ENCODE data around the gene DYNC2H1.

DYNC2H1 gene

DNA sequence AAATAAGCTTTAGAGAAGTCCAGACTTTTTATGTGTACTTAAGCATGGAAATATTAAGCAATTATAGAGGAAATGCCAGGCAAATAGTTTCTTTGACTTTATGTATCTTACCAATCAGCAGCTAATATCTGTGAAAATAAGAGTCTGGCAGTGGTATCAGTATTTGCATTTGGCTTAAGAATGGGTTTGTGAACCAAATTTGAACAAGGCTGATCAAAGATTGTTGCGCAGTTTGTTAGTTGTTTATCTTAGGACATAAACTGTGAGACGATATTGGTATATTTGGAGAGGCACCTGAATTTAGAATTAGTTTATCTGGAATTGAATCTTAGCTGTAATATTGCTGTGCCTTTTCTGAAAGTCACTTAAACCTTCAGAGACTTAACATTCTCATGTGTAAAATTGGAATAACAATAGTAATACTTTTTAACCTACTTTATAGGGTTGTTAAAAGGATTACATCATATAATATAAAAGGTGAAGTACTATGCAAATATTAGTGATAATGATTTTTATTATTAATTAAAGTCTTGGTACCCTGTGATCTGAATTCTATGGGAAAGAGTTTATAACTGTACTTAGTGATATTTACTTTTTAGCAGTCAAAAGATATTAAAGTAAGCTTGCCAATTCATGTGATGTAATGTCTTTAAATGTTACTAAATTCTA is 66.4 kb downstream of the DYNC2H1 start:
- FAIRE-seq (no peak), DNase-seq (ENCODE audit: insufficient read length, low spot score) (no peak)
- TF ChIP-seq CTCF (IDR thresholded peaks at IDR 0.05; ENCODE audit: insufficient read depth, missing control alignments), result no peak

- DNase-seq (ENCODE audit: insufficient read length, low spot score), result no peak
- TF ChIP-seq CTCF (IDR thresholded peaks at IDR 0.05; ENCODE audit: insufficient read depth, missing control alignments), result no peak
- FAIRE-seq, result no peak
Observed at GRCh38 chr11:103183981-103184611, 74.9 kb downstream of the DYNC2H1 start.

- DNase-seq (ENCODE audit: insufficient read length, low spot score) (no peak), FAIRE-seq (no peak)
Observed at GRCh38 chr11:103202048-103202651, 92.9 kb downstream of the DYNC2H1 start.

GRCh38 chr11:103210543-103210942 is 101.3 kb downstream of the DYNC2H1 start:
- no peak for TF ChIP-seq CTCF (IDR thresholded peaks at IDR 0.05; ENCODE audit: insufficient read depth, missing control alignments)
- no peak for FAIRE-seq
- no peak for DNase-seq (ENCODE audit: insufficient read length, low spot score)

More at GRCh38 chr11:103202048-103202651, 92.9 kb downstream of the DYNC2H1 start:
- TF ChIP-seq CTCF (IDR thresholded peaks at IDR 0.05; ENCODE audit: insufficient read depth, missing control alignments), result peak; percentile 60

- TF ChIP-seq CTCF (IDR thresholded peaks at IDR 0.05; ENCODE audit: insufficient read depth, missing control alignments), result no peak
- DNase-seq (ENCODE audit: insufficient read length, low spot score), result no peak
- no peak for FAIRE-seq
Observed at GRCh38 chr11:103215812-103216211, 106.6 kb downstream of the DYNC2H1 start.

DNA sequence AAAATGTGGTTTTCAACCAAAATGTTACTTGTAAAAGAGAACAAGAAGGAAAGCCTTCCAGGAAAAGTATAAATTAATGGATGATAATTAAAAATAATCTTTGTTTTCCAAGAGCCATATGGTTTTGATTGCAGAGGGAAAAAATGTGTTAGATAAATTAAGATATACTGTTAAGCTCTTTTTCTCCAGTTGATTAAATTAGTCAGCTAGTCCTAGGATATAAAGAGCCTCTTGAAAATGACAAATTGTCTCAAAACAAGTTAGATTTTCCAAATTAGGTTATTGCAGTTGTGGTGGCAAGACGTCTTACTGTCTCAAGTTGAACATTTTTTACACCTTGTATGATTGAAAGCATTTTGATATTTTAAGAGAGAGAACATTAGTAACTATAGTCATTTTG is 110.9 kb downstream of the DYNC2H1 start:
- FAIRE-seq, result no peak
- no peak for DNase-seq (ENCODE audit: insufficient read length, low spot score)
- no peak for TF ChIP-seq CTCF (IDR thresholded peaks at IDR 0.05; ENCODE audit: insufficient read depth, missing control alignments)

GRCh38 chr11:103222806-103223205 is 113.6 kb downstream of the DYNC2H1 start:
- FAIRE-seq (no peak), DNase-seq (ENCODE audit: insufficient read length, low spot score) (no peak)
- TF ChIP-seq CTCF (IDR thresholded peaks at IDR 0.05; ENCODE audit: insufficient read depth, missing control alignments), result no peak
